GM12801 (cell line): ENCODE data around the gene TRIM47.

Source experiments
- CTCF ChIP-seq: IDR thresholded peaks from one replicate; pipeline ENCODE4 v1.5.1; 2011; ENCODE audit warnings: control low read depth; ENCODE audit not compliant: insufficient read length; ENCODE audit errors: extremely low read depth

Gene TRIM47

GRCh38 chr17:75838410-75838809 is 40.0 kb downstream of the TRIM47 start:
- no peak for TF ChIP-seq CTCF

- no peak for TF ChIP-seq CTCF
These were observed 40.5 kb downstream of the TRIM47 start for GRCh38 chr17:75837899-75838298.

- no peak for TF ChIP-seq CTCF
These were observed 41.8 kb downstream of the TRIM47 start for GRCh38 chr17:75836605-75837004.

DNA sequence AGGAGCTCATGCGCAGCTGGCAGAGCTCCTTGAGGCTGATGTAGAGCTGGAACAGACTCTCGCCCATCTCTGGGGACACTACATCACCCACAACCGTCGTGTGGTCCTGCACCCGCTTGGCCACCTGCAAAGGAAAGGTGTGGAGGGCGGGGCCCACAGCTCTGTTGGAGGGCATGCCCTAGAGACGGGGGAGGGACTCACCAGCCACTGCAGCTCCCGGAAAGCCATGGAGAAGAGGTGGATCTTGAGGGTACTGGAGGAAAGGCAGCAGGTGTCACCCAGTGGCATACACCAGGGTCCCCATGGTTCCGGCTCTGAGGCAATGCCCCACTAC is 42.8 kb downstream of the TRIM47 start:
- no peak for TF ChIP-seq CTCF

- no peak for TF ChIP-seq CTCF
These were observed 43.3 kb downstream of the TRIM47 start for GRCh38 chr17:75834928-75835653.

DNA sequence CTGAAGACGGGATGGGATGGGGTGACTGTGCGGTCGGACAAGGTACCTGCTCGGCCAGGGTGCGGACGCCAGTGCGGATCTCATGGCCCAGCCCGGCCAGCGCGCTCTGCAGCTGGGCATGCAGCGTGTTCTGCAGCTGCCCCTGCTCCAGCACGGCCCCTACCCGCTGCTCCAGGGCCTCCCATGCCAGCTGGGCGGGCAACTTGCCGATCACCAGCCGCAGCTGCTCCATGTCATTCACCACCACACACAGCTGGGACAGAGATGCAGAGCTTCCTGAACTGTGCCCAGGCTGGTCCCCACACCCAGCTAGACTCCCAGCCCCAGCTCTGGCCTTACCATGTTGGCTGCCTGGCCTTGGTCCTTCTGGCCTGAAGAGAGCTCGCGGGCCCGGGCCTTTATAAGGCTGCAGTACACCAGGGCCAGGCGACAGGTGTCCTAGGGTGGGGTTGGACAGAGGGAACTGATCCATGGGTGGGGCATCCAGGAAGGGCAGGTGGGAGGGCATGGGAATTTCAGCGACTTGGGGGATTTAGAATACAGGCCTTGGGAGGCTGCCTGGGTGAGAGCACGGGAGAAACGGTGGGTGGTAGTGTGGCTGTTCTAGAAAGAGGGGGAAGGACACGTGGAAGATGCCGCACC is 44.0 kb downstream of the TRIM47 start:
- no peak for TF ChIP-seq CTCF

- no peak for TF ChIP-seq CTCF
These were observed 45.6 kb downstream of the TRIM47 start for GRCh38 chr17:75832652-75833400.
